ENCODE results near the gene ADGRD1.

- no peak for TF ChIP-seq CREB1 (IDR thresholded peaks at IDR 0.05; ENCODE audit: low read depth)
- no peak for TF ChIP-seq EP300 (IDR thresholded peaks at IDR 0.05; ENCODE audit: borderline replicate concordance)
- no peak for TF ChIP-seq FOXM1 (IDR thresholded peaks at IDR 0.05; ENCODE audit: borderline replicate concordance, low read depth)
- no peak for TF ChIP-seq CEBPB (IDR thresholded peaks at IDR 0.05)
- TF ChIP-seq, protein P1, sequence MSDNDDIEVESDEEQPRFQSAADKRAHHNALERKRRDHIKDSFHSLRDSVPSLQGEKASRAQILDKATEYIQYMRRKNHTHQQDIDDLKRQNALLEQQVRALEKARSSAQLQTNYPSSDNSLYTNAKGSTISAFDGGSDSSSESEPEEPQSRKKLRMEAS (IDR thresholded peaks at IDR 0.05): no peak
- TF ChIP-seq TAF1 (IDR thresholded peaks at IDR 0.05; ENCODE audit: low read depth): no peak
- TF ChIP-seq REST (IDR thresholded peaks at IDR 0.05; ENCODE audit: low read depth): no peak
- no peak for TF ChIP-seq RAD21 (IDR thresholded peaks at IDR 0.05; ENCODE audit: low read depth)
- no peak for TF ChIP-seq TEAD4 (IDR thresholded peaks at IDR 0.05)
- TF ChIP-seq, protein P2, sequence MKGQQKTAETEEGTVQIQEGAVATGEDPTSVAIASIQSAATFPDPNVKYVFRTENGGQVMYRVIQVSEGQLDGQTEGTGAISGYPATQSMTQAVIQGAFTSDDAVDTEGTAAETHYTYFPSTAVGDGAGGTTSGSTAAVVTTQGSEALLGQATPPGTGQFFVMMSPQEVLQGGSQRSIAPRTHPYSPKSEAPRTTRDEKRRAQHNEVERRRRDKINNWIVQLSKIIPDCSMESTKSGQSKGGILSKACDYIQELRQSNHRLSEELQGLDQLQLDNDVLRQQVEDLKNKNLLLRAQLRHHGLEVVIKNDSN (IDR thresholded peaks at IDR 0.05): no peak
- no peak for TF ChIP-seq EGR1 (IDR thresholded peaks at IDR 0.05)
- TF ChIP-seq TCF12 (IDR thresholded peaks at IDR 0.05; ENCODE audit: low read depth): no peak
- no peak for TF ChIP-seq YY1 (IDR thresholded peaks at IDR 0.05; ENCODE audit: low read depth)
Measured at GRCh38 chr12:131117438-131118245, 163.9 kb downstream of the ADGRD1 start.
